Epithelial cell of esophagus (primary cell): Measurements from ENCODE around the gene NCR2.

Experiments
- DNase-seq: peaks from one replicate; pipeline ENCODE4 v3.0.0; 2010; ENCODE audit warnings: low read depth
- H3K4me3 ChIP-seq: 2 replicates; pipeline ENCODE4 v1.5.1; 2011; ENCODE audit warnings: mild to moderate bottlenecking, low read length, control low read depth
- TF ChIP-seq, protein P1 (sequence below): IDR thresholded peaks from 2 replicates; pipeline ENCODE4 v1.5.1; 2011; ENCODE audit warnings: low read depth, mild to moderate bottlenecking, low read length, control low read depth, inconsistent platforms; ENCODE audit not compliant: insufficient read depth; ENCODE audit errors: missing control alignments

Gene NCR2

GRCh38 chr6:41396335-41396734 is 60.9 kb downstream of the NCR2 start:
- DNase-seq, result no peak
- no peak overlapping the region for H3K4me3 ChIP-seq
- TF ChIP-seq, protein P1, sequence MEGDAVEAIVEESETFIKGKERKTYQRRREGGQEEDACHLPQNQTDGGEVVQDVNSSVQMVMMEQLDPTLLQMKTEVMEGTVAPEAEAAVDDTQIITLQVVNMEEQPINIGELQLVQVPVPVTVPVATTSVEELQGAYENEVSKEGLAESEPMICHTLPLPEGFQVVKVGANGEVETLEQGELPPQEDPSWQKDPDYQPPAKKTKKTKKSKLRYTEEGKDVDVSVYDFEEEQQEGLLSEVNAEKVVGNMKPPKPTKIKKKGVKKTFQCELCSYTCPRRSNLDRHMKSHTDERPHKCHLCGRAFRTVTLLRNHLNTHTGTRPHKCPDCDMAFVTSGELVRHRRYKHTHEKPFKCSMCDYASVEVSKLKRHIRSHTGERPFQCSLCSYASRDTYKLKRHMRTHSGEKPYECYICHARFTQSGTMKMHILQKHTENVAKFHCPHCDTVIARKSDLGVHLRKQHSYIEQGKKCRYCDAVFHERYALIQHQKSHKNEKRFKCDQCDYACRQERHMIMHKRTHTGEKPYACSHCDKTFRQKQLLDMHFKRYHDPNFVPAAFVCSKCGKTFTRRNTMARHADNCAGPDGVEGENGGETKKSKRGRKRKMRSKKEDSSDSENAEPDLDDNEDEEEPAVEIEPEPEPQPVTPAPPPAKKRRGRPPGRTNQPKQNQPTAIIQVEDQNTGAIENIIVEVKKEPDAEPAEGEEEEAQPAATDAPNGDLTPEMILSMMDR, result no peak

DNA sequence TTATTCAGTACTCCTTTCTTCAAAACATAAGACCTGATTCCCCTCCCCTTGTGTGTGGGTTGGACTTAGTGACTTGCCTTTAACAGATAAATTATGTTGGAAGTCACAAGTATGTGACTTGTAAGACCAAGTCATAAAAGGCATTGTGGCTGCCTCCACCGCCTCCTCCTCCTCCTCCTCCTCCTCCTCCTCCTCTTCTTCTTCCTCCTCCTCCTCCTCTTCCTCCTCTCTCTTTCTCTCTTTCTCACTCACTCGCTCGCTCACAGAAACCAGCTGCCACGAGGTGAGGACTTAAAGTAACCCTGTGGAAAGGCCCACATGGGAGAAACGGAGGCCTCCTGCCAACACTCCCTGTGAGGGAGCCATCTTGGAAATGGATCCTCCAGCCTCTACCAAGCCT is 64.0 kb downstream of the NCR2 start:
- TF ChIP-seq, protein P1, result no peak
- H3K4me3 ChIP-seq, result no peak overlapping the region
- no peak for DNase-seq
